ENCODE measurements around the gene ATXN1.
A peak's percentile ranks its signal among the peaks of the same experiment; 100 is the strongest.
"Not testable (repeated sequence)": the region's sequence is repeated elsewhere in the genome, so short reads cannot be mapped to it uniquely, and the experiment has no call there.

ATXN1 gene

GRCh38 chr6:16409531-16410441 is 351.5 kb downstream of the ATXN1 start:
- peak; percentile 54 for DNase-seq (ENCODE audit: low spot score)

- DNase-seq (ENCODE audit: low spot score): no peak
Observed at GRCh38 chr6:16408766-16409165, 352.5 kb downstream of the ATXN1 start.

- DNase-seq (ENCODE audit: low spot score): no peak
Observed at GRCh38 chr6:16406966-16407365, 354.3 kb downstream of the ATXN1 start.

- peak; percentile 29 for DNase-seq (ENCODE audit: low spot score)
Observed at GRCh38 chr6:16406538-16406937, 354.7 kb downstream of the ATXN1 start.

- DNase-seq (ENCODE audit: low spot score): no peak
Observed at GRCh38 chr6:16405375-16405774, 355.9 kb downstream of the ATXN1 start.

GRCh38 chr6:16404456-16404855 is 356.8 kb downstream of the ATXN1 start:
- DNase-seq (ENCODE audit: low spot score): no peak

- no peak for DNase-seq (ENCODE audit: low spot score)
Observed at GRCh38 chr6:16403831-16404230, 357.4 kb downstream of the ATXN1 start.

- DNase-seq (ENCODE audit: low spot score): no peak
Observed at GRCh38 chr6:16402581-16402900, 358.7 kb downstream of the ATXN1 start.

- peak; percentile 61 for DNase-seq (ENCODE audit: low spot score)
Observed at GRCh38 chr6:16400248-16400760, 361.0 kb downstream of the ATXN1 start.

- no peak for DNase-seq (ENCODE audit: low spot score)
Observed at GRCh38 chr6:16399695-16400094, 361.6 kb downstream of the ATXN1 start.

GRCh38 chr6:16399158-16399557 is 362.1 kb downstream of the ATXN1 start:
- DNase-seq (ENCODE audit: low spot score): no peak

- no peak for DNase-seq (ENCODE audit: low spot score)
Observed at GRCh38 chr6:16398587-16398986, 362.7 kb downstream of the ATXN1 start.

GRCh38 chr6:16397623-16398022 is 363.6 kb downstream of the ATXN1 start:
- no peak for DNase-seq (ENCODE audit: low spot score)

GRCh38 chr6:16396497-16397319 is 364.6 kb downstream of the ATXN1 start:
- DNase-seq (ENCODE audit: low spot score): no peak

- no peak for DNase-seq (ENCODE audit: low spot score)
Observed at GRCh38 chr6:16394632-16395031, 366.6 kb downstream of the ATXN1 start.

GRCh38 chr6:16393326-16393725 is 367.9 kb downstream of the ATXN1 start:
- no peak for DNase-seq (ENCODE audit: low spot score)

GRCh38 chr6:16392010-16392409 is 369.2 kb downstream of the ATXN1 start:
- no peak for DNase-seq (ENCODE audit: low spot score)

GRCh38 chr6:16391451-16391912 is 369.8 kb downstream of the ATXN1 start:
- DNase-seq (ENCODE audit: low spot score): peak; percentile 37

GRCh38 chr6:16390909-16391450 is 370.3 kb downstream of the ATXN1 start:
- DNase-seq (ENCODE audit: low spot score): not testable (repeated sequence)

- peak; percentile 48 for DNase-seq (ENCODE audit: low spot score)
Observed at GRCh38 chr6:16389642-16390041, 371.6 kb downstream of the ATXN1 start.

GRCh38 chr6:16388488-16388887 is 372.8 kb downstream of the ATXN1 start:
- DNase-seq (ENCODE audit: low spot score): peak; percentile 18

- no peak for DNase-seq (ENCODE audit: low spot score)
Observed at GRCh38 chr6:16386057-16386456, 375.2 kb downstream of the ATXN1 start.
